ENCODE data around the gene PCSK4.

Gene PCSK4

DNA sequence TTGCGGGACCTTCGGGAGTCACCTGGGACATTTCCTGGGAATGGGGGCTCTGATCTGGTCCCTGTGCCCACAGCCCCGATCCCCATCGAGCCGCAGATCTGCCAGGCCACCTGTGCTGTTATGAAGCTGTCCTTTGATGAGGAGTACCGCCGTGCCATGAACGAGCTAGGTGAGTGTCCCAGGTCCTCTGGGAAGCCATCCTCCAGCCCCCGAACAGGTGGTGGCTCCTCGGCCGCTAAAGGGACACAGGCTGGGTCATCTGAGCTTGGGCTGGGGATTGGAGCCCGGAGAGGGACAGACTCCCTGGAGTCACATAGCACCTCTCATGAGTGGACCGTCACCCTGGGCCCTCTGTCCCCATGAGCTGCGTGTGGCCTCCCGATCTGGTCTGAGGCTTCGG, 32.3 kb downstream of the PCSK4 start:
- no peak overlapping the region for H3K4me3 ChIP-seq (ENCODE audit: low read depth, low read length)
- no peak for DNase-seq (ENCODE audit: low read depth)
- TF ChIP-seq, protein P1, sequence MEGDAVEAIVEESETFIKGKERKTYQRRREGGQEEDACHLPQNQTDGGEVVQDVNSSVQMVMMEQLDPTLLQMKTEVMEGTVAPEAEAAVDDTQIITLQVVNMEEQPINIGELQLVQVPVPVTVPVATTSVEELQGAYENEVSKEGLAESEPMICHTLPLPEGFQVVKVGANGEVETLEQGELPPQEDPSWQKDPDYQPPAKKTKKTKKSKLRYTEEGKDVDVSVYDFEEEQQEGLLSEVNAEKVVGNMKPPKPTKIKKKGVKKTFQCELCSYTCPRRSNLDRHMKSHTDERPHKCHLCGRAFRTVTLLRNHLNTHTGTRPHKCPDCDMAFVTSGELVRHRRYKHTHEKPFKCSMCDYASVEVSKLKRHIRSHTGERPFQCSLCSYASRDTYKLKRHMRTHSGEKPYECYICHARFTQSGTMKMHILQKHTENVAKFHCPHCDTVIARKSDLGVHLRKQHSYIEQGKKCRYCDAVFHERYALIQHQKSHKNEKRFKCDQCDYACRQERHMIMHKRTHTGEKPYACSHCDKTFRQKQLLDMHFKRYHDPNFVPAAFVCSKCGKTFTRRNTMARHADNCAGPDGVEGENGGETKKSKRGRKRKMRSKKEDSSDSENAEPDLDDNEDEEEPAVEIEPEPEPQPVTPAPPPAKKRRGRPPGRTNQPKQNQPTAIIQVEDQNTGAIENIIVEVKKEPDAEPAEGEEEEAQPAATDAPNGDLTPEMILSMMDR (conservative IDR thresholded peaks at IDR 0.05; ENCODE audit: low read depth, low read length) = no peak

DNA sequence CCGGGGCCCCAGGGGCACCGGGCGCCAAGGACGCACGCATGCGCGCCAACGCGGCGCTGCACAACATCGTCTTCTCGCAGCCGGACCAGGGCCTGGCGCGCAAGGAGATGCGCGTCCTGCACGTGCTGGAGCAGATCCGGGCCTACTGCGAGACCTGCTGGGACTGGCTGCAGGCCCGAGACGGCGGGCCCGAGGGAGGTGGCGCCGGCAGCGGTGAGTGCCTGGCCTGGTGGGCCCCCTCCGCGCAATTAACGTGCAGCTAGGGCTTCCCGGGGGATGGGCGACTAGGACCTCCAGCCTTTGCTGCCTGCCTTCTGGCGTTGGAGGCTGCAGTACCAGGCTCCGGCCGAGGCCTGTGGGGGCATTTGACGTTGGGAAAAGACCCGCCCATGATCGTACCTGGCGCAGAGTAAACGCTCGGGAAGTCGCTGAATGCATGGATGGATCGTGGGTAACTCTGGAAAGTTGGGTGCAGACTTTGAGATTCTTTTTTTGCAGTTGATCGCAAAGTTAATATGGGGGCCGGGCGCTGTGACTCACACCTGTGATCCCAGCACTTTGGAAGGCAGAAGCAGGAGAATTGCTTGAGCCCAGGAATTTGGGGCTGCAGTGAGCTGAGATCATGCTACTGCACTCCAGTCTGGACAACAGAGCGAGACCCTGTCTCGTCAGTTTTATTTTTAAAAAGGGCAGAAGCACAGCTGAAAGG, 33.0 kb downstream of the PCSK4 start:
- TF ChIP-seq, protein P1 (conservative IDR thresholded peaks at IDR 0.05; ENCODE audit: low read depth, low read length) = peak; percentile 8
- DNase-seq (ENCODE audit: low read depth) = no peak
- no peak overlapping the region for H3K4me3 ChIP-seq (ENCODE audit: low read depth, low read length)

DNA sequence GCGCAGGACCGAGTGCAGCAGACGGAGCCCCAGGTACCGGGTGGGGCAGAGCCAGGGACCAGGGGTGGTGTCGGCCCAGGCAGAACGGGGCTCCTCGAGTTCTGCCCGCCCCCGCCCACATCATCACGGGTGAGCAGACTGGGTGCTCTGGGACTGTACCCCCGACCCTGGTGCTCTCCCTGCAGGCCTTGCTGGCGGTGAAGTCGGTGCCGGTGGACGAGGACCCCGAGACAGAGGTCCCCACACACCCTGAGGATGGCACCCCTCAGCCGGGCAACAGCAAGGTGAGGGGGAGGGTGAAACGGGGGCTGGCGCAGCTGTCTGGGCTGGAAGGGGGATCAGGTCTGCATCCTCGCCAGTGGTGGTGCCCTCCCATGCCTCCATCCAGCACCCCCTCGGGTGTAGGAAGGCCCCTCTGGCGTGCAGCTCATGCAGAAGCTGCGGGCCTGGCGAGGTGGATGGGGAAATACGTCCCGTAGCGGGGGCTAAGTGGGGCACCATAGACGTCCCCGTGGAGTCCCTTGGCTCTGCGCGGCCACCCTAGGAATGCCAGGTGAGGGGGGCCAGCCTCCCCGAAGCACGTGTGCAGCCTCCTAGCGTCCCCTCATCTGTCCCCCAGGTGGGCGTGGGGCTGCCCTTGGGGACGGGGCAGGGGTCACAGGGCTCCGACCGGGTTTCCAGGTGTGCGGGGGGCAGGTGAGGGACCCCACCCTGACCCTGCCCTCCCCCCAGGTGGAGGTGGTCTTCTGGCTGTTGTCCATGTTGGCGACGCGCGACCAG, 33.8 kb downstream of the PCSK4 start:
- H3K4me3 ChIP-seq (ENCODE audit: low read depth, low read length) = no peak overlapping the region
- TF ChIP-seq, protein P1 (conservative IDR thresholded peaks at IDR 0.05; ENCODE audit: low read depth, low read length) = no peak
- DNase-seq (ENCODE audit: low read depth) = no peak

DNA sequence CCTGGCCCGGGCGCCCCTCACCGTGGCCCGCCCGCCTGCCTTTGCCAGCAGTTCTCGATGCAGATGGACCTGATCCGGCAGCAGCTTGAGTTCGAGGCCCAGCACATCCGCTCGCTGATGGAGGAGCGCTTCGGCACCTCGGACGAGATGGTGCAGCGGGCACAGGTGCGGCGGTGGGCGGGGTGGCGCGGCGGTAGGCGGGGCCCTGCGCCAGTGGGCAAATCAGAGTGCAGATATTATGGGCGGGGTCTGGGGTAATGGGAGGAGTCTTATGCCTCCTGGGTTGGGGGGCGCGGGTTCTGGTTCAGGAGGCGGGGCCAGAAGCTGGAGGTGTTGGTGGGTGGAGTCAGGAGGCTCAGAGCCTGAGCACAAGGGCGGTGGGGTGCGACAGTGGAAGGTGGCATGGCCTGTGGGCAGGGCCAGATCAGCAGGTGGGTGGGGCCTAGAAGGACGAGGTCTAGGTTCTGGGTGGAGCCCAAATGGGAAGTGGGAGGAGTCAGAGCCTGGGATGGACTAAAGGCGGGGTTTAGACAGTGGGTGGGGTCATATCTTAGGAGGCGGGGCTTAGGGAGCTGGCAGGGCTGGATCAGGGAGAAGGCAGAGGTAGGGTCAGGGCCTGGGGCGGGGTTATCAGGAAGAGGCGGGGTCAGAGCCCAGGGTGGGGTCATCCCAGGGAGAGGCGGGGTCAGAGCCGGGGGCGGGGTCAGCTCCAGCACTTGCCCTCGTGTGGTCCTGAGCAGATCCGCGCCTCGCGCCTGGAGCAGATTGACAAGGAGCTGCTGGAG, 34.6 kb downstream of the PCSK4 start:
- no peak overlapping the region for H3K4me3 ChIP-seq (ENCODE audit: low read depth, low read length)
- DNase-seq (ENCODE audit: low read depth) = peak; percentile 47
- TF ChIP-seq, protein P1 (conservative IDR thresholded peaks at IDR 0.05; ENCODE audit: low read depth, low read length) = no peak

DNA sequence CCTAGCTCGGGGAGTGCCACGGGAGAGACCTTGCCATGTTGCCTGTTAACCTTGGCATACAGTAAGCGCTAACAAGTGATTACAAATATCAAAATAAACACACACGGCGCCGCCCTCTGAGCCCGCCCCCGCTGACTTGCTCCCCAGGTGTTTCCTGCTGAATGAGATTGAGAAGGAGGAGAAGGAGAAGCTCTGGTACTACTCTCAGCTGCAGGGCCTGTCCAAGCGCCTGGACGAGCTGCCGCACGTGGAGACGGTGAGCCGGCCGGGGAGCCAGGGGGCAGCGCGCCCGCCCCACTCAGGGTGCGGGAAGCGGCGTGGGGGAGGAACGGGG, 35.2 kb downstream of the PCSK4 start:
- DNase-seq (ENCODE audit: low read depth) = no peak
- no peak overlapping the region for H3K4me3 ChIP-seq (ENCODE audit: low read depth, low read length)
- TF ChIP-seq, protein P1 (conservative IDR thresholded peaks at IDR 0.05; ENCODE audit: low read depth, low read length) = no peak

DNA sequence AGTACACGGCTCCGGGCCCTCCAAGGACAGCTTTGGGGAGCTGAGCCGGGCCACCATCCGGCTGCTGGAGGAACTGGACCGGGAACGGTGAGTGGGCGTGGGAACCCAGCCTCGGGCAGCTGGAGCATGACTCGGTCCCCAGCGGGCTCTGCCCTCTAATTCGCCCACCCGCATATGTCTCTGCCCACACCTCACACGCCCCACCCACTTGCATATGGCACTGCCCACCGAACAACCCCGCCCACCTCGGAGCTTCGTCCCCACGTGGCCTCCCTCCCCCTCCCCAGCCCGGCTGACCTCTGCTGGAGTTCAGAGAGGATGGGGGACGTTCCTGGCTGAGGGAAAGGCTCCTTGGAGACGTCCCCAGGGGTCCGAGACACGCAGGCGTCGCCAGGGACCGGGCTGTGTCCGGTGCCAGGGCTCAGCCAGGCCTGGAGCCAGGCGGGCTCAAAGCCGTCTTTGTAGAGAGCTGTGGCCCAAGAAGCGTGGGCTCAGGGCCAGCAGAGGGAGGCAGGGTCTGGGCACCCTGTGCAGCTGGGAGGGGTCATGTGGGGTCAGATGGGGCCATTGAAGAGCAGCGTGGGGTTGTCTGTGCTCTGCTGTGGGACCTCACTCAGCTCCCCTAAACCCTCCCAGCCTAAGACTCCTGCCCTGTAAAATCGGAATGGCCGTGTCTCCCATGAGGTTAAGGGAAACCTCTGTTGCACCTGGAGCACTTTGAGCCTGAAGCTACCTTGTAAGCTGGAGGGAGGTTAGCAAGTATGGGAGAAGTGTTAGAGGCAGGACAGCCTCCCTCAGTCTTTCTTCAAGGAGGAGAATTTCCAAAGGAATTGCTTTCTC, 36.4 kb downstream of the PCSK4 start:
- DNase-seq (ENCODE audit: low read depth) = no peak
- TF ChIP-seq, protein P1 (conservative IDR thresholded peaks at IDR 0.05; ENCODE audit: low read depth, low read length) = no peak
- H3K4me3 ChIP-seq (ENCODE audit: low read depth, low read length) = no peak overlapping the region

Measured in choroid plexus epithelial cell (primary cell).